H1 (cell line): ENCODE measurements around the gene RSAD1. TPM values are rescaled to one million over a fixed set of nuclear protein-coding genes. Genes with fewer than 3 reads are reported as not detected.

ENCODE experiments used
- EP300 ChIP-seq, 2 experiments: IDR thresholded peaks; 1 replicate in 1 of 2; 2 replicates in 1 of 2; pipeline ENCODE4 v1.6.1; 2011 to 2012; ENCODE audit warnings: low read depth in 2 of 2, low read length in 2 of 2, mild to moderate bottlenecking in 2 of 2, borderline replicate concordance in 1 of 2, inconsistent platforms in 1 of 2, moderate library complexity in 1 of 2
- polyA plus RNA-seq, 7 experiments: library from polyadenylated mRNA; depleted of rRNA in 3 of 7; stranded (reverse) in 5 of 7; unstranded in 2 of 7; fragments of >200 nt in 5 of 7; fragments of 200-250 nt in 2 of 7; gene quantifications; 1 replicate in 5 of 7; 2 replicates in 1 of 7; 4 replicates in 1 of 7; pipeline versions ENCODE4 v1.2.1 to v1.2.3, GENCODE V29; 2011 to 2013; ENCODE audit warnings: missing spikeins in 2 of 7, mixed read lengths in 2 of 7
- total RNA-seq: library from RNA; stranded (reverse); fragmentation: NEBNext Ultra II Directional; extraction: Animal tissue kit (Norgen Biotek cat#: 25700); gene quantifications from 2 replicates; pipeline ENCODE4 v1.2.1, GENCODE V29; 2021

The RSAD1 gene
- total and polyA plus RNA-seq, 2 of the 8 experiments (the other 6 are each of a cell fraction or from before 2014, with no cell fraction given), result 17.9 to 33.5 TPM

GRCh38 chr17:50430821-50431618 lies 47.6 kb upstream of the RSAD1 start (continued):
- no peak for TF ChIP-seq EP300 (IDR thresholded peaks at IDR 0.05; ENCODE audit: borderline replicate concordance in 1 of 2, low read depth in 2 of 2, low read length in 2 of 2)
